Osteocyte (in vitro differentiated cells): ENCODE results near the gene PRKCE. TPM values are rescaled to one million over a fixed set of nuclear protein-coding genes. Genes with fewer than 3 reads are reported as not detected.

Source experiments
- DNase-seq: peaks from one replicate; pipeline ENCODE4 v3.0.0; 2021; ENCODE audit warnings: mixed read lengths; ENCODE audit not compliant: unreplicated experiment; ENCODE audit errors: extremely low spot score
- H3K27ac Mint-ChIP-seq: one replicate; pipeline ENCODE4 v1.8.0; 2021; ENCODE audit warnings: mild to moderate bottlenecking, mixed read lengths; ENCODE audit not compliant: unreplicated experiment
- H3K27me3 Mint-ChIP-seq: one replicate; pipeline ENCODE4 v1.8.0; 2021; ENCODE audit warnings: mixed read lengths; ENCODE audit not compliant: unreplicated experiment
- H3K36me3 Mint-ChIP-seq: one replicate; pipeline ENCODE4 v1.8.0; 2021; ENCODE audit warnings: mixed read lengths; ENCODE audit not compliant: unreplicated experiment
- H3K4me1 Mint-ChIP-seq: one replicate; pipeline ENCODE4 v1.8.0; 2021; ENCODE audit warnings: mixed read lengths; ENCODE audit not compliant: unreplicated experiment
- H3K4me3 Mint-ChIP-seq: one replicate; pipeline ENCODE4 v1.8.0; 2021; ENCODE audit warnings: mild to moderate bottlenecking, moderate library complexity, mixed read lengths; ENCODE audit not compliant: unreplicated experiment
- H3K9me3 Mint-ChIP-seq: one replicate; pipeline ENCODE4 v1.8.0; 2021; ENCODE audit warnings: mixed read lengths; ENCODE audit not compliant: unreplicated experiment
- CTCF ChIP-seq: fragments of 200-600 bp; sonication (generic); IDR thresholded peaks from 2 replicates; pipeline ENCODE4 v1.5.0; 2021; ENCODE audit warnings: antibody characterized with exemption, mild to moderate bottlenecking, moderate library complexity
- total RNA-seq: library from RNA; stranded (reverse); gene quantifications from 2 replicates; pipeline ENCODE4 v1.2.1, GENCODE V29; 2021

Gene PRKCE
- total RNA-seq, 1 donor from 2014 or later: 13.8 TPM

GRCh38 chr2:45708501-45708900, 57.0 kb downstream of the PRKCE start:
- H3K9me3 Mint-ChIP-seq: no peaks in the 10 kb centered on the region
- no peaks in the 10 kb centered on the region for H3K27me3 Mint-ChIP-seq
- no peak for DNase-seq
- no peak overlapping the region for H3K27ac Mint-ChIP-seq
- H3K4me3 Mint-ChIP-seq: no peak overlapping the region
- H3K4me1 Mint-ChIP-seq: peaks cover 14% of the 10 kb centered on the region
- no peak for TF ChIP-seq CTCF
- peaks cover 5% of the 10 kb centered on the region for H3K36me3 Mint-ChIP-seq

GRCh38 chr2:45709137-45709536, 57.7 kb downstream of the PRKCE start:
- peaks cover 5% of the 10 kb centered on the region for H3K36me3 Mint-ChIP-seq
- no peak for DNase-seq
- TF ChIP-seq CTCF: no peak
- peaks cover 14% of the 10 kb centered on the region for H3K4me1 Mint-ChIP-seq
- no peaks in the 10 kb centered on the region for H3K27me3 Mint-ChIP-seq
- no peak overlapping the region for H3K4me3 Mint-ChIP-seq
- no peak overlapping the region for H3K27ac Mint-ChIP-seq
- H3K9me3 Mint-ChIP-seq: no peaks in the 10 kb centered on the region

- Mint-ChIP-seq H3K36me3 (peaks cover 5% of the 10 kb centered on the region), H3K4me3 (no peak overlapping the region), H3K4me1 (peaks cover 13% of the 10 kb centered on the region), H3K27ac (no peak overlapping the region), H3K9me3 (no peaks in the 10 kb centered on the region), H3K27me3 (no peaks in the 10 kb centered on the region)
- TF ChIP-seq CTCF: no peak
- no peak for DNase-seq
These were observed 59.0 kb downstream of the PRKCE start for GRCh38 chr2:45710468-45710867.

GRCh38 chr2:45711224-45711623, 59.7 kb downstream of the PRKCE start:
- peaks cover 5% of the 10 kb centered on the region for H3K36me3 Mint-ChIP-seq
- H3K9me3 Mint-ChIP-seq: no peaks in the 10 kb centered on the region
- DNase-seq: no peak
- no peaks in the 10 kb centered on the region for H3K27me3 Mint-ChIP-seq
- H3K4me1 Mint-ChIP-seq: peaks cover 7% of the 10 kb centered on the region
- TF ChIP-seq CTCF: no peak
- no peak overlapping the region for H3K4me3 Mint-ChIP-seq
- no peak overlapping the region for H3K27ac Mint-ChIP-seq

GRCh38 chr2:45712570-45712969, 61.1 kb downstream of the PRKCE start:
- no peak overlapping the region for H3K27ac Mint-ChIP-seq
- no peaks in the 10 kb centered on the region for H3K27me3 Mint-ChIP-seq
- no peak for DNase-seq
- peaks cover 2% of the 10 kb centered on the region for H3K4me1 Mint-ChIP-seq
- H3K36me3 Mint-ChIP-seq: peaks cover 3% of the 10 kb centered on the region
- no peak overlapping the region for H3K4me3 Mint-ChIP-seq
- no peak for TF ChIP-seq CTCF
- no peaks in the 10 kb centered on the region for H3K9me3 Mint-ChIP-seq
